ENCODE results near the gene RNU6-9.

The RNU6-9 gene

DNA sequence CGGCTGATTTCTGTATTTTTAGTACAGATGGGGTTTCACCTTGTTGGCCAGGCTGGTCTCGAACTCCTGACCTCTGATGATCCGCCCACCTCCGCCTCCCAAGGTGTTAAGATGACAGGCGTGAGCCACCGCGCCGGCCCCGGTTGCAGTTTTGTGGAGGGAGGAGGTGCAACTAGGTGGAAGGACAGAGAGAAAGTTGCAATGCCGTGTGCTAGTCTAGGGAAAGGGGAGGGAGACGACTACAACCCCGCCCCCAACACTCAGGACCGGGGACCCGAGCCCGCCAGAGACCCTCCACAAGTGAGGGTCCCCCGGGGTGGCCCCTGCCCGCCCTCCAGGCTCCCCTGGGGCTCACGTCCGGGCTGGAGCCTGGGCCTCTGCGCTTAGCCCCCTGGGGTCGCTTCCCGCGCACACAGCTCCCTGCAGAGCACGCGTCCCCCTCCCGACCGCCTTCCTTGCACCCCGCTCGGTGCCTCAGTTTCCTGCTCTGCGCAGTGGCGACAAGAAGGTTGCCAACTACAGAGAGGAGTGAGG is 31.3 kb downstream of the RNU6-9 start:
- TF ChIP-seq GLIS3 (CRISPR knock-in tag; IDR thresholded peaks at IDR 0.05) (no peak), ZFP3 (CRISPR knock-in tag; IDR thresholded peaks at IDR 0.05) (no peak), ZNF8 (CRISPR knock-in tag; IDR thresholded peaks at IDR 0.05) (no peak), PPARA (CRISPR knock-in tag; IDR thresholded peaks at IDR 0.05; ENCODE audit: borderline replicate concordance) (no peak), BACH2 (CRISPR knock-in tag; IDR thresholded peaks at IDR 0.05; ENCODE audit: borderline replicate concordance) (no peak)
- TF ChIP-seq, protein P1, sequence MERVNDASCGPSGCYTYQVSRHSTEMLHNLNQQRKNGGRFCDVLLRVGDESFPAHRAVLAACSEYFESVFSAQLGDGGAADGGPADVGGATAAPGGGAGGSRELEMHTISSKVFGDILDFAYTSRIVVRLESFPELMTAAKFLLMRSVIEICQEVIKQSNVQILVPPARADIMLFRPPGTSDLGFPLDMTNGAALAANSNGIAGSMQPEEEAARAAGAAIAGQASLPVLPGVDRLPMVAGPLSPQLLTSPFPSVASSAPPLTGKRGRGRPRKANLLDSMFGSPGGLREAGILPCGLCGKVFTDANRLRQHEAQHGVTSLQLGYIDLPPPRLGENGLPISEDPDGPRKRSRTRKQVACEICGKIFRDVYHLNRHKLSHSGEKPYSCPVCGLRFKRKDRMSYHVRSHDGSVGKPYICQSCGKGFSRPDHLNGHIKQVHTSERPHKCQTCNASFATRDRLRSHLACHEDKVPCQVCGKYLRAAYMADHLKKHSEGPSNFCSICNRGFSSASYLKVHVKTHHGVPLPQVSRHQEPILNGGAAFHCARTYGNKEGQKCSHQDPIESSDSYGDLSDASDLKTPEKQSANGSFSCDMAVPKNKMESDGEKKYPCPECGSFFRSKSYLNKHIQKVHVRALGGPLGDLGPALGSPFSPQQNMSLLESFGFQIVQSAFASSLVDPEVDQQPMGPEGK (CRISPR knock-in tag; IDR thresholded peaks at IDR 0.05; ENCODE audit: borderline replicate concordance), result no peak
- TF ChIP-seq, protein P2, sequence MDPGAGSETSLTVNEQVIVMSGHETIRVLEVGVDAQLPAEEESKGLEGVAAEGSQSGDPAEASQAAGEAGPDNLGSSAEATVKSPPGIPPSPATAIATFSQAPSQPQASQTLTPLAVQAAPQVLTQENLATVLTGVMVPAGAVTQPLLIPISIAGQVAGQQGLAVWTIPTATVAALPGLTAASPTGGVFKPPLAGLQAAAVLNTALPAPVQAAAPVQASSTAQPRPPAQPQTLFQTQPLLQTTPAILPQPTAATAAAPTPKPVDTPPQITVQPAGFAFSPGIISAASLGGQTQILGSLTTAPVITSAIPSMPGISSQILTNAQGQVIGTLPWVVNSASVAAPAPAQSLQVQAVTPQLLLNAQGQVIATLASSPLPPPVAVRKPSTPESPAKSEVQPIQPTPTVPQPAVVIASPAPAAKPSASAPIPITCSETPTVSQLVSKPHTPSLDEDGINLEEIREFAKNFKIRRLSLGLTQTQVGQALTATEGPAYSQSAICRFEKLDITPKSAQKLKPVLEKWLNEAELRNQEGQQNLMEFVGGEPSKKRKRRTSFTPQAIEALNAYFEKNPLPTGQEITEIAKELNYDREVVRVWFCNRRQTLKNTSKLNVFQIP (CRISPR knock-in tag; IDR thresholded peaks at IDR 0.05; ENCODE audit: borderline replicate concordance, low read depth), result no peak
- TF ChIP-seq, protein P3, sequence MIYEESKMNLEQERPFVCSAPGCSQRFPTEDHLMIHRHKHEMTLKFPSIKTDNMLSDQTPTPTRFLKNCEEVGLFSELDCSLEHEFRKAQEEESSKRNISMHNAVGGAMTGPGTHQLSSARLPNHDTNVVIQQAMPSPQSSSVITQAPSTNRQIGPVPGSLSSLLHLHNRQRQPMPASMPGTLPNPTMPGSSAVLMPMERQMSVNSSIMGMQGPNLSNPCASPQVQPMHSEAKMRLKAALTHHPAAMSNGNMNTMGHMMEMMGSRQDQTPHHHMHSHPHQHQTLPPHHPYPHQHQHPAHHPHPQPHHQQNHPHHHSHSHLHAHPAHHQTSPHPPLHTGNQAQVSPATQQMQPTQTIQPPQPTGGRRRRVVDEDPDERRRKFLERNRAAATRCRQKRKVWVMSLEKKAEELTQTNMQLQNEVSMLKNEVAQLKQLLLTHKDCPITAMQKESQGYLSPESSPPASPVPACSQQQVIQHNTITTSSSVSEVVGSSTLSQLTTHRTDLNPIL (CRISPR knock-in tag; IDR thresholded peaks at IDR 0.05; ENCODE audit: low read depth), result no peak
- ATAC-seq, result no peak

DNA sequence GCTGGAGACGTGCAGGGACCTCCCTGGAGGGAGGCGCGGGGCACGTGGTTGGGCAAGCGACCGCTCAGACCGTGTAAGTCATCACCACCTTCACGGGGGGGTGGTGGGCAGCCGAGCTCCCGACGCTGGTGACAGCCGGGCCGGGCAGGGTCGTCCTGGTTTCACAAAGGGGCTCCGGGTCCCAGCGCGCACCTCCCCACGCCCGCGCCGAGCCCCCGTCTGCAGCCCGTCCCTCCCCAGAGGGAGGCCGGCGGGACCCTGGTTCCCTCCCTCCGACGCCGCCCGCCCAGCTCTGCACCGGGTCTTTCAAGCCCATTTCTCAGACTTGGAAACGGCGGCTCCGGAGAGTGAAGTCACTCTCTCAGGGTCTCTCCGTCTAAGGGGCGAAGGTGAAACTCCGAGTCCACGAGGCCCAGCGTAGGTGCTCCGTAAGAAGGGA is 31.8 kb downstream of the RNU6-9 start:
- TF ChIP-seq, protein P4, sequence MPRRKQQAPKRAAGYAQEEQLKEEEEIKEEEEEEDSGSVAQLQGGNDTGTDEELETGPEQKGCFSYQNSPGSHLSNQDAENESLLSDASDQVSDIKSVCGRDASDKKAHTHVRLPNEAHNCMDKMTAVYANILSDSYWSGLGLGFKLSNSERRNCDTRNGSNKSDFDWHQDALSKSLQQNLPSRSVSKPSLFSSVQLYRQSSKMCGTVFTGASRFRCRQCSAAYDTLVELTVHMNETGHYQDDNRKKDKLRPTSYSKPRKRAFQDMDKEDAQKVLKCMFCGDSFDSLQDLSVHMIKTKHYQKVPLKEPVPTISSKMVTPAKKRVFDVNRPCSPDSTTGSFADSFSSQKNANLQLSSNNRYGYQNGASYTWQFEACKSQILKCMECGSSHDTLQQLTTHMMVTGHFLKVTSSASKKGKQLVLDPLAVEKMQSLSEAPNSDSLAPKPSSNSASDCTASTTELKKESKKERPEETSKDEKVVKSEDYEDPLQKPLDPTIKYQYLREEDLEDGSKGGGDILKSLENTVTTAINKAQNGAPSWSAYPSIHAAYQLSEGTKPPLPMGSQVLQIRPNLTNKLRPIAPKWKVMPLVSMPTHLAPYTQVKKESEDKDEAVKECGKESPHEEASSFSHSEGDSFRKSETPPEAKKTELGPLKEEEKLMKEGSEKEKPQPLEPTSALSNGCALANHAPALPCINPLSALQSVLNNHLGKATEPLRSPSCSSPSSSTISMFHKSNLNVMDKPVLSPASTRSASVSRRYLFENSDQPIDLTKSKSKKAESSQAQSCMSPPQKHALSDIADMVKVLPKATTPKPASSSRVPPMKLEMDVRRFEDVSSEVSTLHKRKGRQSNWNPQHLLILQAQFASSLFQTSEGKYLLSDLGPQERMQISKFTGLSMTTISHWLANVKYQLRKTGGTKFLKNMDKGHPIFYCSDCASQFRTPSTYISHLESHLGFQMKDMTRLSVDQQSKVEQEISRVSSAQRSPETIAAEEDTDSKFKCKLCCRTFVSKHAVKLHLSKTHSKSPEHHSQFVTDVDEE (CRISPR knock-in tag; IDR thresholded peaks at IDR 0.05), result no peak
- TF ChIP-seq ISL1 (CRISPR knock-in tag; IDR thresholded peaks at IDR 0.05), result no peak
- TF ChIP-seq BACH2 (CRISPR knock-in tag; IDR thresholded peaks at IDR 0.05; ENCODE audit: borderline replicate concordance), result no peak
- TF ChIP-seq TOX (CRISPR knock-in tag; IDR thresholded peaks at IDR 0.05; ENCODE audit: borderline replicate concordance), result no peak
- TF ChIP-seq OSR1 (CRISPR knock-in tag; IDR thresholded peaks at IDR 0.05), result no peak
- TF ChIP-seq ARNTL (CRISPR knock-in tag; IDR thresholded peaks at IDR 0.05; ENCODE audit: borderline replicate concordance, low read depth), result no peak
- no peak for TF ChIP-seq TCF4 (CRISPR knock-in tag; IDR thresholded peaks at IDR 0.05; ENCODE audit: borderline replicate concordance)
- TF ChIP-seq ZNF70 (CRISPR knock-in tag; IDR thresholded peaks at IDR 0.05), result no peak
- ATAC-seq, result peak; percentile 67

DNA sequence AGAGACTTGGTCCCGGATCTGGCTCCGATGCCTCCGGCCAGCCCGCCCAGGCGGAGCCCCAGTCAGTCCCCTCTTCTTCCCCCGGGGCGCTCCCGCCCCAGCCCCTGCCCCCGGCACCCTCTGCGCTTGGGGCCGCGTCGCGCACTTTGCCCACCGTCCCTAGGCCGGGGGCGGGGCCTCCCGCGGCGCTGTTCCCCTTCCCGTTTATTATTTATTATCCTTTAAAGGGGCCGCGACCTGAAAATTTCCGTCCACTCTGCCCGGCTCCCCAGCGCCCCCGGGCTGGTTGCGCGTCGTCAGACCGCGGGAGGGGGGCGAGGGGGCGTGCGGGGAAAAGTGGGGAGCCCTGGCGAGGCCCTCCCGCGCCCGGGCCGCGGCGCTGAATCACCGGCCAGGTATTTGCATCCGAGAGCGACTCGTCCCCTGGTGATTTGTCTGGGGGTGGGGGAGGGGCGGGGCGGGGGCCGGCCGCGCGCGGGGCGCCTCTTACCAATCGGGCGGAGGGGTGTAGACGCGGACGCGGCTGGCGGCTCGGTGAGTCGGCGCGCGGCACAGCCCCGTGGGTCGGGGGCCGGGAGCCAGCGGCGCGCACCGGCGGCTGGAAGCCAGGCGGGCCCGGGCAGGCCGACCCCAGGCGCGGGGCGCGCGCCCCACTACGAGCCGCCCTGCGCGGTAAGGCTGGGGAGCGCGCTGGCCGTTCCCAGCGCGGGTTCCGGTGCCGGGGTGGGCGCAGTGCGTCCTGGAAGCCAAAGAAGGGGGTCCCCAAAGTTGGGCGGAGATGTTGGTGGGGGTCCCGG is 32.4 kb downstream of the RNU6-9 start, which contains the start of gene ARID3A:
TSS of gene ARID3A (plus strand) at position 510 of the 797 bp plus-strand sequence. CDS start 3,494 bp downstream, outside the sequence.
- TF ChIP-seq ZC3H10 (CRISPR knock-in tag; IDR thresholded peaks at IDR 0.05) (no peak), ESRRG (CRISPR knock-in tag; IDR thresholded peaks at IDR 0.05) (no peak), ZNF565 (CRISPR knock-in tag; conservative IDR thresholded peaks at IDR 0.05; ENCODE audit: low read depth) (no peak), CSDC2 (CRISPR knock-in tag; IDR thresholded peaks at IDR 0.05) (no peak), ZFP3 (CRISPR knock-in tag; IDR thresholded peaks at IDR 0.05) (no peak), ZNF70 (CRISPR knock-in tag; IDR thresholded peaks at IDR 0.05) (no peak), ISL1 (CRISPR knock-in tag; IDR thresholded peaks at IDR 0.05) (no peak), TOX (CRISPR knock-in tag; IDR thresholded peaks at IDR 0.05; ENCODE audit: borderline replicate concordance) (no peak)
- TF ChIP-seq, protein P5, sequence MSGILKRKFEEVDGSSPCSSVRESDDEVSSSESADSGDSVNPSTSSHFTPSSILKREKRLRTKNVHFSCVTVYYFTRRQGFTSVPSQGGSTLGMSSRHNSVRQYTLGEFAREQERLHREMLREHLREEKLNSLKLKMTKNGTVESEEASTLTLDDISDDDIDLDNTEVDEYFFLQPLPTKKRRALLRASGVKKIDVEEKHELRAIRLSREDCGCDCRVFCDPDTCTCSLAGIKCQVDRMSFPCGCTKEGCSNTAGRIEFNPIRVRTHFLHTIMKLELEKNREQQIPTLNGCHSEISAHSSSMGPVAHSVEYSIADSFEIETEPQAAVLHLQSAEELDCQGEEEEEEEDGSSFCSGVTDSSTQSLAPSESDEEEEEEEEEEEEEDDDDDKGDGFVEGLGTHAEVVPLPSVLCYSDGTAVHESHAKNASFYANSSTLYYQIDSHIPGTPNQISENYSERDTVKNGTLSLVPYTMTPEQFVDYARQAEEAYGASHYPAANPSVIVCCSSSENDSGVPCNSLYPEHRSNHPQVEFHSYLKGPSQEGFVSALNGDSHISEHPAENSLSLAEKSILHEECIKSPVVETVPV (CRISPR knock-in tag; IDR thresholded peaks at IDR 0.05), result no peak
- peak; percentile 74 for ATAC-seq

All from SK-N-SH treated with all-trans-retinoic acid at 6 μM for 48 hours (cell line).